ENCODE measurements around the gene PKHD1.
"Not testable (repeated sequence)": the region's sequence is repeated elsewhere in the genome, so short reads cannot be mapped to it uniquely, and the experiment has no call there.

The PKHD1 gene

DNA sequence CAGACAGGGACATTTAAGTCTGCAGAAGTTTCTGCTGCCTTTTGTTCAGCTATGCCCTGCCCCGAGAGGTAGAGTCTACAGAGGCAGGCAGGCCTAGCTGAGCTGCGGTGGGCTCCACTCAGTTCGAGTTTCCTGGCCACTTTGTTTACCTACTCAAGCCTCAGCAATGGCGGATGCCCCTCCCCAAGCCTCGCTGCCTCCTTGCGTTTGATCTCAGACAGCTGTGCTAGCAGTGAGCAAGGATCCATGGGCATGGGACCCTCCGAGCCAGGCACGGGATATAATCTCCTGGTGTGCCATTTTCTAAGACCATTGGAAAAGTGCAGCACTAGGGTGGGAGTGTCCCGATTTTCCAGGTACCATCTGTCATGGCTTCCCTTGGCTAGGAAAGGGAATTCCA, 164.9 kb downstream of the PKHD1 start:
- H3K36me3 ChIP-seq (ENCODE audit: control insufficient read depth in 2 of 2, insufficient read depth in 2 of 2, low read length in 2 of 2); H3K9me3 ChIP-seq (ENCODE audit: control insufficient read depth in 2 of 2, low read length in 2 of 2); H3K4me1 ChIP-seq (ENCODE audit: control insufficient read depth in 2 of 2, insufficient read depth in 2 of 2, low read length in 2 of 2); H3K4me3 ChIP-seq (ENCODE audit: low read length in 2 of 2); H3K9ac ChIP-seq (ENCODE audit: low read depth in 1 of 2, low read length in 2 of 2); H3K27me3 ChIP-seq (ENCODE audit: control insufficient read depth in 2 of 2, insufficient read depth in 2 of 2, low read length in 2 of 2); H3K27ac ChIP-seq (ENCODE audit: low read depth in 2 of 2, low read length in 2 of 2): not testable (repeated sequence)

DNA sequence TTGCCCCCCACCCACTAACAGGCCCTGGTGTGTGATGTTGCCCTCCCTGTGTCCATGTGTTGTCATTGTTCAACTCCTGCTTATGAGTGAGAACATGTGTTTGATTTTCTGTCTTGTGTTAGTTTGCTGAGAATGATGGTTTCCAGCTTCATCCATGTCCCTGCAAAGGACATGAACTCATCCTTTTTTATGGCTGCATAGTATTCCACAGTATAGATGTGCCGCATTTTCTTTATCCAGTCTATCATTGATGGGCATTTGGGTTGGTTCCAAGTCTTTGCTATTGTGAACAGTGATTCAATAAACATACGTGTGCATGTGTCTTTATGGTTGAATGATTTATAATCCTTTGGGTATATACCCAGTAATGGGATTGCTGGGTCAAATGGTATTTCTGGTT, 169.1 kb downstream of the PKHD1 start:
- H3K9ac ChIP-seq (ENCODE audit: low read depth in 1 of 2, low read length in 2 of 2); H3K9me3 ChIP-seq (ENCODE audit: control insufficient read depth in 2 of 2, low read length in 2 of 2); H3K27me3 ChIP-seq (ENCODE audit: control insufficient read depth in 2 of 2, insufficient read depth in 2 of 2, low read length in 2 of 2); H3K36me3 ChIP-seq (ENCODE audit: control insufficient read depth in 2 of 2, insufficient read depth in 2 of 2, low read length in 2 of 2); H3K4me3 ChIP-seq (ENCODE audit: low read length in 2 of 2); H3K27ac ChIP-seq (ENCODE audit: low read depth in 2 of 2, low read length in 2 of 2); H3K4me1 ChIP-seq (ENCODE audit: control insufficient read depth in 2 of 2, insufficient read depth in 2 of 2, low read length in 2 of 2): not testable (repeated sequence)

DNA sequence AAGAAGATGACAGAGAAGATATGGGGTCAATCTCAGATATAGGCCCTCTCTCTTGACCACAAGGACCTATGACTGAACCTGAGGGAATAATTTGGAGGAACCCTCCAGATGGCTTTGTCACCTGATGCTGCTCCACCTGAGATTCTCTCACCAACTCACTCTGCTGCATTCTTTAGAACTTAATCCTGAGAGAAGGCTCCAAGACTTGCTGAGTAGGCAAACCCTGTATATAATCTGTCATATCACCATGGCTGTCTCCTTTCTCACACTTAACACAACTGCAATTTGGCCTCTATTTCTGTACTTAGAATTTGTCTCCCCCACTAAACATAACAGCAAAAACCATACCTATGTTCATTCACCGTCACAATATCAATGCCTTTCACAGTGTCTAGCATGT, 172.3 kb downstream of the PKHD1 start:
- Histone ChIP-seq H3K27me3 (ENCODE audit: control insufficient read depth in 2 of 2, insufficient read depth in 2 of 2, low read length in 2 of 2) (no peaks in the 10 kb centered on the region), H3K36me3 (ENCODE audit: control insufficient read depth in 2 of 2, insufficient read depth in 2 of 2, low read length in 2 of 2) (no peaks in the 10 kb centered on the region), H3K4me3 (ENCODE audit: low read length in 2 of 2) (no peak overlapping the region), H3K9me3 (ENCODE audit: control insufficient read depth in 2 of 2, low read length in 2 of 2) (no peaks in the 10 kb centered on the region), H3K9ac (ENCODE audit: low read depth in 1 of 2, low read length in 2 of 2) (no peak overlapping the region), H3K4me1 (ENCODE audit: control insufficient read depth in 2 of 2, insufficient read depth in 2 of 2, low read length in 2 of 2) (no peaks in the 10 kb centered on the region), H3K27ac (ENCODE audit: low read depth in 2 of 2, low read length in 2 of 2) (no peak overlapping the region)

DNA sequence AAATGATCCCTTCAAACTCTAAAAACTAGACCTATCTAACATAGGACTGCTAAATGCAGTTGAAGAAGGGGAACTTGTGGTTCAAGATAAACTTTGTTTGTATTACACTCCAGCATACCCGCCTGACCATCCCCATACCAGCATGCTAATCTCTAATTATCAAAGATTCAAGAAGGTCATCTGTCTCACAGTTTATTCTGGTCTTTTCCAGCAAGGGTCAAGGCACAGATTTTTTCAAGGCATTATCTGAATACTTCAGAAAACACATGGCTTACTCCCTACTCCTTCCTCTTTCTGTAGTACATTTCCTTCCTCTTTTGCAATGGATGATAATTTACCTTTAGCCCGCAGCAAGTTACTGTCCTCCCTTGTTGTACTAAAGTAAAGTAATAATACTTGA, 174.1 kb downstream of the PKHD1 start:
- Histone ChIP-seq H3K27me3 (ENCODE audit: control insufficient read depth in 2 of 2, insufficient read depth in 2 of 2, low read length in 2 of 2) (no peaks in the 10 kb centered on the region), H3K9me3 (ENCODE audit: control insufficient read depth in 2 of 2, low read length in 2 of 2) (no peaks in the 10 kb centered on the region), H3K4me3 (ENCODE audit: low read length in 2 of 2) (no peak overlapping the region), H3K27ac (ENCODE audit: low read depth in 2 of 2, low read length in 2 of 2) (no peak overlapping the region), H3K36me3 (ENCODE audit: control insufficient read depth in 2 of 2, insufficient read depth in 2 of 2, low read length in 2 of 2) (no peaks in the 10 kb centered on the region), H3K4me1 (ENCODE audit: control insufficient read depth in 2 of 2, insufficient read depth in 2 of 2, low read length in 2 of 2) (no peaks in the 10 kb centered on the region), H3K9ac (ENCODE audit: low read depth in 1 of 2, low read length in 2 of 2) (no peak overlapping the region)

DNA sequence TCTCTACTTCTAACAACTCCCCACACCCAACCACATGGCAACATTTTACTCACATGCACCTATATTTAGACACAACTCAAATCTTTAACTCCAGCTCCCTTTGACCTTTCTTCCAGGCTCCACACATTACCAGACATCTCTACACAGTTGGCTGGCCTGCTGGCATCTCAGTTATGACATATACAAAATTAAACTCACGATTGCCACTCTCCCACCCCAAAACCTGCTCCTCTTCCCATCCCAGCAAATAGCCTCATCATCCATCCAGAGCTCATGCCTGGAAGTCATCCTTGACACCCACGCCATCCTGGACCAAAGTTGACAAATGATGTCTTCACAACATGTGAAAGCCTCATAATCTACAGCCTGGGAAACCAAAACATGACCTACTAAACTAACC, 176.6 kb downstream of the PKHD1 start:
- Histone ChIP-seq H3K9ac (ENCODE audit: low read depth in 1 of 2, low read length in 2 of 2) (no peak overlapping the region), H3K4me3 (ENCODE audit: low read length in 2 of 2) (no peak overlapping the region), H3K36me3 (ENCODE audit: control insufficient read depth in 2 of 2, insufficient read depth in 2 of 2, low read length in 2 of 2) (no peaks in the 10 kb centered on the region), H3K27me3 (ENCODE audit: control insufficient read depth in 2 of 2, insufficient read depth in 2 of 2, low read length in 2 of 2) (no peaks in the 10 kb centered on the region), H3K27ac (ENCODE audit: low read depth in 2 of 2, low read length in 2 of 2) (no peak overlapping the region), H3K9me3 (ENCODE audit: control insufficient read depth in 2 of 2, low read length in 2 of 2) (no peaks in the 10 kb centered on the region), H3K4me1 (ENCODE audit: control insufficient read depth in 2 of 2, insufficient read depth in 2 of 2, low read length in 2 of 2) (no peaks in the 10 kb centered on the region)

DNA sequence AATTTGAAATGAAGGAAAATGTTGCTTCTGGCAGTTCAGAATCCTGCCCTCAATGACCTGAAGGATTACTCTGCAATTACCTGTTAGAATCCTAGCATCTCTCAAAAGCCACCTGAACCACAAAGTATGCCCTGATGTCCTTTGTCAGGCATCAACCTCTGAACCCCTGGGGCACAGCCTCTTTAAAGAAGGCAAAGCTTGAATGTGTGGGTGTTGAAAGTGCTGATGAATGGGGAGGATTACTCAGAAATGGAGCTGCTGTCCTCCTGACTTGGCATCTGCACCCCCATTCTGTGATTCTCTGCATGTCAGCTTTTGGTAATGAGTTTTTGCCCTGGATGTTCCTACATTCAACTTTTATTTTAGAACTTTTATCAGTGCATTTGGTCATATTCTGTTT, 179.2 kb downstream of the PKHD1 start:
- Histone ChIP-seq H3K4me1 (ENCODE audit: control insufficient read depth in 2 of 2, insufficient read depth in 2 of 2, low read length in 2 of 2) (no peaks in the 10 kb centered on the region), H3K27me3 (ENCODE audit: control insufficient read depth in 2 of 2, insufficient read depth in 2 of 2, low read length in 2 of 2) (no peaks in the 10 kb centered on the region), H3K36me3 (ENCODE audit: control insufficient read depth in 2 of 2, insufficient read depth in 2 of 2, low read length in 2 of 2) (no peaks in the 10 kb centered on the region), H3K4me3 (ENCODE audit: low read length in 2 of 2) (no peak overlapping the region), H3K9ac (ENCODE audit: low read depth in 1 of 2, low read length in 2 of 2) (no peak overlapping the region), H3K9me3 (ENCODE audit: control insufficient read depth in 2 of 2, low read length in 2 of 2) (no peaks in the 10 kb centered on the region), H3K27ac (ENCODE audit: low read depth in 2 of 2, low read length in 2 of 2) (no peak overlapping the region)

DNA sequence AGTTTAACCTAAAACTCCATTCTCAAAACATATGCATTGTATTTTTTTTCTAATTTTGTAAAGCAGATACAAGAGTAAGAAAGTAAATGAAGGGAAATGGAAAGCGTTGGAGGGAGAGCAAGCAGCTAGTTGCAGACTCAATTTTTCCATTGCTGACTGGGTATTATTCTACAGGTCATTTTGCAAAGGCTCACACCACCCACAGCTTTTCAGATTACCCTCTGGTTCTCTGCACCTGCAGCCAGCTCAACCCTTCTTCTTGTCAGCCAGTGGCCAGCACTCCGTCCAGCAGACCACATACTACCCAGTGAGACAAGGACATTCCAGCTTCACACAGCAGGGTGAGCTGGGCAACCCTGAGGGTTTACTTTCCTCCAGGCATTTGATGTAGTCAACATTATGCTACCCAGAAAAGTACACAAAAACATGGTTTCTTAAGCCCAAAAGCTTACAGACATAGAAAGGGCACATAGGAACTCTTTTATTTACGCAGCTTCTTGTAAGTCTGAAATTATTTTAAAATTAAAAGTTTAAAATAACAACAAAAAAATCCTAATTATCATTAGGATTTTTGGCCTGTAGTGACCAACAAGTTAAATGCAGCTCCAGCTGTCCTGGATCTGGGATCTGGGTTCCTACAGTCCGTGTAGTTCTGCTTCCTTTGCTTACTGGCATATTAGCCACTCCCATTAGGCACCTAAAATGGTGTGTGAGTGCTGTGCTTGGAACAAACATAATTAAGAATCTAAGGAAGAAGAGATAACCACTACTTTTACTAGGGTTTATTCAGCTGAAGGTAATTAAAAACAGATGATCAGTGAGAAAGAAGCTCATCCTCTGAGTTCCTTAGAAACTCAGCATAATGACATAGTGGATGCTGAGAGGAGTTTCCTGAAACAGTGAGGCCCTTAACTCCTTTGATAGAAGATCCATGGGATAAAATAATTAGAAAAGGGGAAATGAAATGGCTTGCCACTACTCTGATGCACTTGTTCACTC, 185.3 kb downstream of the PKHD1 start:
- Histone ChIP-seq H3K4me1 (ENCODE audit: control insufficient read depth in 2 of 2, insufficient read depth in 2 of 2, low read length in 2 of 2) (no peaks in the 10 kb centered on the region), H3K27ac (ENCODE audit: low read depth in 2 of 2, low read length in 2 of 2) (no peak overlapping the region), H3K36me3 (ENCODE audit: control insufficient read depth in 2 of 2, insufficient read depth in 2 of 2, low read length in 2 of 2) (no peaks in the 10 kb centered on the region), H3K9me3 (ENCODE audit: control insufficient read depth in 2 of 2, low read length in 2 of 2) (no peaks in the 10 kb centered on the region), H3K9ac (ENCODE audit: low read depth in 1 of 2, low read length in 2 of 2) (no peak overlapping the region), H3K4me3 (ENCODE audit: low read length in 2 of 2) (no peak overlapping the region), H3K27me3 (ENCODE audit: control insufficient read depth in 2 of 2, insufficient read depth in 2 of 2, low read length in 2 of 2) (no peaks in the 10 kb centered on the region)

DNA sequence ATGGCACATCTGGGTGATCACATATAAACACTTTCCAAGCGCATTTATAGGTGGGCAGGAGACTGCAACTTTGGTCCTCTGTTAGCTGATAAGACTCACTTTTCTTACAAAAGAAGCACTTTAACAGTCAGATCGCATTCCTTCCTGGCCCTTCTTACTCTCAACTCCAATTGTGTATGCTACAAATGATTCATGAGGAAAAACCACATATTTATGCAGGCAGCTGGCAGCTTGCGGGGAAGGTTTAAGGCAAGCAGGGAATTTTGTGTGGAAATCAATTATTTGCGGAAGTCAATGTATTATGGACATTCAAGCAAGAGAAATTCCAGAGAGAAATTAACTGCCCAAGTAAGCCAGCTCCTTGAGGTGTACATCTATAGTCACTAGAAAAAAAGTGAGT, 194.0 kb downstream of the PKHD1 start:
- no peaks in the 10 kb centered on the region for H3K4me1 ChIP-seq (ENCODE audit: control insufficient read depth in 2 of 2, insufficient read depth in 2 of 2, low read length in 2 of 2)
- no peak overlapping the region for H3K4me3 ChIP-seq (ENCODE audit: low read length in 2 of 2)
- no peaks in the 10 kb centered on the region for H3K36me3 ChIP-seq (ENCODE audit: control insufficient read depth in 2 of 2, insufficient read depth in 2 of 2, low read length in 2 of 2)
- no peak overlapping the region for H3K27ac ChIP-seq (ENCODE audit: low read depth in 2 of 2, low read length in 2 of 2)
- no peaks in the 10 kb centered on the region for H3K27me3 ChIP-seq (ENCODE audit: control insufficient read depth in 2 of 2, insufficient read depth in 2 of 2, low read length in 2 of 2)
- no peaks in the 10 kb centered on the region for H3K9me3 ChIP-seq (ENCODE audit: control insufficient read depth in 2 of 2, low read length in 2 of 2)
- H3K9ac ChIP-seq (ENCODE audit: low read depth in 1 of 2, low read length in 2 of 2) = no peak overlapping the region

DNA sequence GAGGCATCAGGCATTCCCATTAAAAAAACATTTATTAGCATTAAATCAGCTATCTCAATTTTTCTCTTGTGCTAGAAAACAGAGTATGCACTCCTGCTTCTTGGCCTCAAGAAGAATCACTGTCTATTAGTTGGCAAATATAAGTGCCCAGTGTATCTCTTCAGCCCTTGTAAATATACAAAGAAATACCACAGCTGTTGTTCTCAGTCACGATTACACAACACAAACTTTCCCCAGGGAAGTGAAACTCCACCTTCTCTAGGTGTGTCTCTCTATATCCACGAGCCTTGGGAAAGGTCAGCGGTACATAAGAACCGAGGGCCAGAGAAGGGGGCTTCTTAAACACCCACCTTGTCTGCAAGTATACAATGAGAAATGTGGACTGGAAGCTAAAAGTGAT, 194.7 kb downstream of the PKHD1 start:
- no peaks in the 10 kb centered on the region for H3K4me1 ChIP-seq (ENCODE audit: control insufficient read depth in 2 of 2, insufficient read depth in 2 of 2, low read length in 2 of 2)
- H3K27ac ChIP-seq (ENCODE audit: low read depth in 2 of 2, low read length in 2 of 2) = no peak overlapping the region
- H3K9me3 ChIP-seq (ENCODE audit: control insufficient read depth in 2 of 2, low read length in 2 of 2) = no peaks in the 10 kb centered on the region
- no peaks in the 10 kb centered on the region for H3K36me3 ChIP-seq (ENCODE audit: control insufficient read depth in 2 of 2, insufficient read depth in 2 of 2, low read length in 2 of 2)
- no peaks in the 10 kb centered on the region for H3K27me3 ChIP-seq (ENCODE audit: control insufficient read depth in 2 of 2, insufficient read depth in 2 of 2, low read length in 2 of 2)
- no peak overlapping the region for H3K4me3 ChIP-seq (ENCODE audit: low read length in 2 of 2)
- H3K9ac ChIP-seq (ENCODE audit: low read depth in 1 of 2, low read length in 2 of 2) = no peak overlapping the region

DNA sequence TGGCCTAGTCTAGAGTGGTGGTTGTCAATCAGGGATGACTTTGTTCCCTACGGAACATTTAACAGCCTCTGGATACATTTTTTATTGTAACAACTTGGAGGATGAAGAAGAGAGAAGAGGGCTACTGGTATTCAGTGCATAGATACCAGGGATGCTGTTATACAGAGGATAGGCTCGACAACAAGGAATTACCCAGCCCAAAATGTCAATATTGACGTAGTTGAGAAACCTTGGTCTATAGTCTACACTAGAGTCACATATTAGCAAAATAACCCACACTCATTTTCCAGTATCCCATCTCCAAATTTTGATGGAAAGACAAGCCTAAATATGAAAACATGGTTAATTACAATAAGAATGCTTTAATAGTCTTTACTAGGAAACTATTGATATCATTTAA, 195.1 kb downstream of the PKHD1 start:
- H3K9ac ChIP-seq (ENCODE audit: low read depth in 1 of 2, low read length in 2 of 2) = no peak overlapping the region
- H3K36me3 ChIP-seq (ENCODE audit: control insufficient read depth in 2 of 2, insufficient read depth in 2 of 2, low read length in 2 of 2) = no peaks in the 10 kb centered on the region
- H3K4me3 ChIP-seq (ENCODE audit: low read length in 2 of 2) = no peak overlapping the region
- H3K4me1 ChIP-seq (ENCODE audit: control insufficient read depth in 2 of 2, insufficient read depth in 2 of 2, low read length in 2 of 2) = no peaks in the 10 kb centered on the region
- no peaks in the 10 kb centered on the region for H3K27me3 ChIP-seq (ENCODE audit: control insufficient read depth in 2 of 2, insufficient read depth in 2 of 2, low read length in 2 of 2)
- H3K27ac ChIP-seq (ENCODE audit: low read depth in 2 of 2, low read length in 2 of 2) = no peak overlapping the region
- no peaks in the 10 kb centered on the region for H3K9me3 ChIP-seq (ENCODE audit: control insufficient read depth in 2 of 2, low read length in 2 of 2)
